GM21723 (cell line): ENCODE results near the gene DYNLRB1.

ENCODE experiments used
- ATAC-seq: cut with Tn5 transposase; IDR thresholded peaks from one replicate; pipeline ENCODE4 v1.9.1; 2021; ENCODE audit warnings: mild to moderate bottlenecking, moderate library complexity; ENCODE audit not compliant: unreplicated experiment

DYNLRB1 gene

DNA sequence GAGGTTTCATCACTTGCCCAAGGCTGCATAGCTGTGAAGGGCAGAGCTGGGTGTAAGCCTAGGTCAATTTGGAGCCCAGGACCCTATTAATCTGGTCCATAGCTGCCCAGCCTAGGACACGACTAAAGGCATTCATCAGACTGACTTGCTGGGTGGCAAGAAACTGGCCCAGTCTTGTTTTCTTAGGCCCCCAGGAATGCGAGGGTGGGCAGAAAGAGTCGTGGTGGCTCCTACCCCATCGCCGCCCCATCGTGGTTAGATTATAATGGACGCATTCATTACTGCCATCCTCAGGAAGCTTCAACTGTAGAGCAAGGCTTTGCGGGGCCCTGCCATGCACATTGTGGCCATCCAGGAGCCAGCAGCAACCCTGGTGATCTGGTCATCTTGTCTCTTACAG is 16.1 kb downstream of the DYNLRB1 start:
- no peak for ATAC-seq

- ATAC-seq, result no peak
These were observed 16.5 kb downstream of the DYNLRB1 start for GRCh38 chr20:34532756-34533155.

DNA sequence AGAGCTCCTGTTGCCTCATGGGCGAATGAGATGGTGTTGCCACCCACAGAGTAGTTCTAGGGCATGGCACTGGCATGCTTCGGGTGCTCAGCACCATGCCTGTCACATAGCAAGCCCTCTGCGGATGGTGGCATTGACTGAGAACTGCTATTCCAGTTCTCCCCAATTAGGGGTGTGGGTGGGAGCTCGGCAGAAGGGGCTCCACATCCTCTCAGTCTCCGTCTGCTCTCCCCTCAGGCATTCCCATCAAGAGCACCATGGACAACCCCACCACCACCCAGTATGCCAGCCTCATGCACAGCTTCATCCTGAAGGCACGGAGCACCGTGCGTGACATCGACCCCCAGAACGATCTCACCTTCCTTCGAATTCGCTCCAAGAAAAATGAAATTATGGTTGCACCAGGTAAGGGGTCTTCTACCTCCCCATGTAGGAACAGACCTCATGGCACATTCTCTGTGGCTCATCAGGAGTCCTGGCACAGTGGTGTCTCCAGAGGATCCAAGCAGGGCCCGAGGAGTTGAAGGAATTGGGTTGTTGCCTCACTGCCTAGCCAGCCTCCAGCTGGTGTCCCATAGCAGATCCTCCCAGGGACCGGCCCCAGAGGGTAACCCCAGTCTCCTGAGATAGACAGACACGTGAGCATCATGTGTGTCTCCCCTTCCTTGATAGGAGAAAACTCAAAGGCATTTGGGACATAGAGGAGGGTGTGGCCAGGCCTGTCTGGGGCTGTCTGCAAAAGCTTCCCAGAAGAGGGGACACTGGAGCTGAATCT is 18.4 kb downstream of the DYNLRB1 start:
- no peak for ATAC-seq

DNA sequence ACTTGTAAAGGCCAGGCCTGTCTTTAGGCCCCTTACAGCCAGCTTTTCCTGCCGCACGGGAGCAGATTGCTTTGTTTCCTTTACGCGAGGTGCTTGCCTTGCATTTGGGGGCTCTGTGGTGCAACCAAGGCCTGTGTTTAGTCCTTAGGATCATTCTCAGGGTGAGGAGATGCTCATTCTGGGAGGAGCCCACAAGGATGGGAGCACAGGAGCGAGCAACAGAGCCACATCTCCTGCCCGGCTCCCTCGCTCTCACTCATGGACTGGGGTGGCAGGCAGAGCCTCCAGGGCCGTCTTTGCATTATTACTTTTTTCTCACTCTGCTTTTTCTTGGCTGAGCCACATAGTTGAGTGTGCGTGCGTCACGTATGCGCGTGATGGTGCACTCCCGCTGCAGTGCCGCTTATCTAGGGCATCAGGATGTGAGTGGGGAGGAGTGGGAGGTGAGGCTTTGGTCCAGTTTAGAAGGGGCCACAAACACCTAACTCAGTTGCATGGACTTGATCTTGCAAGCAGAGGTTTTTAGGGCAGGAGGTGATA is 19.1 kb downstream of the DYNLRB1 start:
- ATAC-seq, result no peak

- no peak for ATAC-seq
These were observed 19.6 kb downstream of the DYNLRB1 start for GRCh38 chr20:34535857-34536256.

DNA sequence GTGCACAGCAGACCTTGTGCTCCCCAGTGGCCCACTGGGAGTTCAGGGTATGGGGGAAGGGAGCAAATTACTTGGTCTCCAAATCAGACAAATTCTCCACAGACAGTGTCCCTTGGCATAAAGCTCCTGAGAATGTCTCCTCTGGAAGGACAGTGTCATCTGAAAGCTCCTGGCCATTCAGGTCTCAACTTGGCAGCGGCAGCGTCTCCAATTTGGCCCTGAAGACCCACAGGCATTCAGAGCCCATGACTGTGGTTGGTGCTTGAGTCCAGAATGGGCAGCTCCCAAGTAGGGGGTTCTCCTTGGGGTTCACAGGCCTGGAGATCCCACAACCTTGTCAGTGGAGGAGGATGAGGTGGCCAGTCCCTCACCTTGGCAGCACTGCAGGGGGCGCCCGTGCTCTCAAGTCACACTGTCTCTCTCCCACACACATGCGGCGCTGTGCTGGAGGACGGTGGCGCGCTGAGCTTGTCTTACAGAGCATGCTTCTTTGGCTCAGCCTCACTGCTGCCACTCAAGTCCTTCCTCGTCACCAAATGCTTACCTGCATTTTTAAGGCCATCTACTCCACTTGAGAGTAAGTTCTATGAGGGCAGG is 20.7 kb downstream of the DYNLRB1 start:
- no peak for ATAC-seq

GRCh38 chr20:34537651-34538050 is 21.4 kb downstream of the DYNLRB1 start:
- no peak for ATAC-seq

- no peak for ATAC-seq
These were observed 22.5 kb downstream of the DYNLRB1 start for GRCh38 chr20:34538671-34539123.

DNA sequence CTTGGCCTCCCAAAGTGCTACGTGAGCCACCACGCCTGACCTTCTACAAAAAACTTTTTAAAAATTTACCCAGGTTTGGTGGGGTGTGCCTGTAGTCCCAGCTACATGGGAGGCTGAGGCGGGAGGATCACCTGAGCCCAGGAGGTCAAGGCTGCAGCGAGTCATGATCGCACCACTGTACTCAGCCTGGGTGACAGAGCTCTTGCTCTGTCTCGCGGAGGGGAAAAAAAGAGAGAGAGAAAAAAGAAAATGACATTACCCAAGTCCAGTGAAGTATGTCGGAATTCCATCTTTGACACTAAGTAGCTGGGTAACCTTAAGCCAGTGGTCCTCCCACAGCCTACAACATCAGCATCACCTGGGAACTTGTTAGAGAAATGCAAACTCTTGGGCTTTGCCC is 23.5 kb downstream of the DYNLRB1 start:
- ATAC-seq, result no peak

- ATAC-seq, result no peak
These were observed 24.5 kb downstream of the DYNLRB1 start for GRCh38 chr20:34540596-34541263.

DNA sequence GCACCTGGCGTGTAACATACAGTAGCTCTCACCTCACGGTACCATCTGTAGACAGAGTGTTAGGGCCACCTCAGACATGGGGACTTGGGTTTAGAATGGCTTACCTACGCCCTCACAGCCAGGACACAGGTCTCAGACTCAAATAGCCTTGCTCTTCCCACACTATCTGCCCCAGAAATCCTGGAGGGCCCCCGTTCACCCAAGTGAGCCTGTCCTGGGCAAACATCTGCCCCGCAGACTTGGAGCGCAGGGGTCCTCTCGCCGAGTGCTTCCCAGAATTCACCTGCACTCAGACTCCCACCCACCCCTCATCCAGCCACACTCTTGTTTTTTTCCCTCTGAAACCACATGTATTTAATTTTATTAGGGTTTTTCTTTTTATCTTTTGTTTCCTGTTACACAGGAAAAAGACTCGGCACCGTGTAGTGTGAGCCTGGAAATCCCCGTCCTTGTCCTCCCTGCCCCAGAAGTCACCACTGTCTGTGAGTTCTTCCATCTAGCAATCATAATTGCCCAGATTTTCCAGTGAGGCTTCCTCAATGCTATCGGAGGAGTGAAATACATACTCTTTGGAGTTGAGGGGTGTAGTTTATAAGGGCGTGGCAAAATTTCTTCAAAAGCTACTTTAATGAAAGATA is 25.2 kb downstream of the DYNLRB1 start:
- no peak for ATAC-seq

- no peak for ATAC-seq
These were observed 25.7 kb downstream of the DYNLRB1 start for GRCh38 chr20:34541917-34542316.

DNA sequence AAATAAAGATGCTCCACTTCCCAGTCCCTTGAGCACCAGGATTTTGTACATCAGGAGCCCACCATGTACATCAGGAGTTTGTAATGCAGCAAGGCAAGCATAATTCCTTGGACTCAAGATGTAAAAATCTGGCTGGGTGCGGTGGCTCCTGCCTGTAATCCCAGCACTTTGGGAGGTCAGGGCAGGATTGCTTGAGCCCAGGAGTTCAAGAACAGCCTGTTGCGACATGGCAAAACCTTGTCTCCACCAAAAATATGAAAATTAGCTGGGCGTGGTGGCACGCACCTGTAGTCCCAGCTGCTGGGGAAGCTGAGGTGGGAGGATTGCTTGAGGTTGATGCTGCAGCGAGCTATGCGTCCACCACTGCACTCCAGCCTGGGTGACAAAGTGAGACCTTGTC is 26.2 kb downstream of the DYNLRB1 start:
- ATAC-seq, result no peak

DNA sequence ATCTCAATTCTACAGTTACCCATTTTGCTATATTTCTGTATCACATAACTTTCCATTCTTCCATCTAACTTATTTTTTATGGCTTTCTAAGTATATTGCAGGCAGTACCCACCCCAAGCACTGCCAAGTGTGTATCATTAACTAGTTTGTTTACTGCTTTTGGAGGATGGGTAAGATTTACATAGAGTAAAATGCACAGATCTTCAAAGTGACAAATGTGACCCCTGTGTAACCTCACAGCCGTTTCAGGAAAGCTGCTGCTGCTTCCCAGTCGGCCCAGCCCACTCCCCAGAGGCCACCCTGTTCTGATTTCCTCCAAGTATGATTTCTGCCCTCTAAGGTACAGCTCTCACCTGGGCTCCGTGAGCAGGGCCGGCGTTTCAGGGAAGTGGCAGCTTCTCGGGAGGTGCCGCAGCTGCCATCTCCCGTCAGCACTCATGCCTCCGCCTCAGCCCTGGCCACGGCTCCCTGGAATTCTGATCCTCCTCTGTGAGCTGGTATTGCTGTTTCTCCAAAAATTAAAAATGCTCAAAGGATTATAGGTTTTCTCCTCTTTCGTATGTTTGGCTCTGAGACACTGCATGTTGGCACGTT is 27.3 kb downstream of the DYNLRB1 start:
- ATAC-seq, result no peak

- no peak for ATAC-seq
These were observed 28.0 kb downstream of the DYNLRB1 start for GRCh38 chr20:34544109-34544796.

- no peak for ATAC-seq
These were observed 30.5 kb downstream of the DYNLRB1 start for GRCh38 chr20:34546751-34547181.

DNA sequence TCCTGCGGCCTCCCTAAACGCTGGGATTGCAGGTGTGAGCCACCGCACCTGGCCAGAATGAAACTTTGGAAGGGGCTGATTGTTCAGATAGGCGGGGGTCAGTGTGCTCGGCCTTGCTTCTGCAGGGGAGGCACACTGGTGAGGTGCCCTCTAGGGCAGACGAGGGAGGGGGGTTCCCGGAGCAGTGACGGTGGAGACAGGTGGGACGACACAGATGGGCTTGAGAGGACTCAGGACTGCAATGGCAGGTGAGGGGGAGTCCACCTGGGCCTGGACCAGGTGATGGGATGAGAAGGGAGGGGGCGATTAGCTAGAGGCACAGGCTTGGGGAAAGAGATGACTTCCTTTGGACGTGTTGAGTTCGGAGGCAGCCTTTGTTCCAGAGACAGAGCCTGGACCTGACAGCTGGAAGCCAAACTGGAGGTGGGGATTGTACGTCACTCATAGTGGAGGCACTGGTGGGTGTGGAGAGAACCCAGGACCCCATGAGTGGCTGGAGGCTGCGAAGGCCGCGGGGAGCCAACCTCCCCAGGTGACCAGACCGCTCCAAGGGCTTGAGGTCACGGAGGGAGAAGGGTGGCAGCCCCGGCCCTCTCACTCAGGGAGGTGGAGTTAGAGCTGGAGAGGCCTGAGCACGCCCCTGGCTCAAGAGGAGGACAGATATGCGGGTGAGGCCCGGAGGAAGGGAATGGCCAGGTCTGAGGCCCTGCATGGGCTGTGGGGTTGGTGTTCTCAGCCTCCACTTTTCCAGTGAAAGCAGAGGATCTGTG is 31.8 kb downstream of the DYNLRB1 start:
- ATAC-seq, result no peak

DNA sequence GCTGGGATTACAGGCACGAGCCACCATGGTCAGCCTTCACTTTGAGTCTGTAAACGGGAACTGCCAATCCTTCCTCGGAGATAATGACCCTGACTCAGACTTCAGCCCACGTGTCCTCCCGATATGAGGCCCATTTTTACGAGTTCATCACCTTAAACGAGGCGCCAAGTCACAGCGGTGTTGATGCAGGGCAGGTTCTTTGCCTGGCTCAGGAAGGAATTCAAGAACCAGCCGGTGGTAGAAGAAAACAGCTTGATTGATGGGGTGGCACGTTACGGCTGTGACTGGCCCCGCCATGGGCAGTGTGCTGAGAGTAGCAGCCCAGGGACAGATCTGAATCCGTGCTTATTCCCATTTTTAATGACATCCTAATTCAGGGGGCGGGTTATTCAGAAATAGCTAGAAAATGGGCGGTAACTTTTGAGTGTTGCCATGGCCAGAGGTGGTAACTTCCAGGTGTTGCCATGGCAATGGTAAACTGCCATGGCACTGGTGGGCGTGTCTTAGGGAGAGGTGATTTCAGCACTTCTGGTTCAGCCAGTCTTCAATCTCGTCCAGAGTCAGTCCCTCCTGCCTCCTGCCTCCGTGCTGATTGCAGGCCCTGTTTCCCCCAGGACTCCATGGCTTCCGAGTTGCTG is 33.2 kb downstream of the DYNLRB1 start:
- ATAC-seq, result no peak

DNA sequence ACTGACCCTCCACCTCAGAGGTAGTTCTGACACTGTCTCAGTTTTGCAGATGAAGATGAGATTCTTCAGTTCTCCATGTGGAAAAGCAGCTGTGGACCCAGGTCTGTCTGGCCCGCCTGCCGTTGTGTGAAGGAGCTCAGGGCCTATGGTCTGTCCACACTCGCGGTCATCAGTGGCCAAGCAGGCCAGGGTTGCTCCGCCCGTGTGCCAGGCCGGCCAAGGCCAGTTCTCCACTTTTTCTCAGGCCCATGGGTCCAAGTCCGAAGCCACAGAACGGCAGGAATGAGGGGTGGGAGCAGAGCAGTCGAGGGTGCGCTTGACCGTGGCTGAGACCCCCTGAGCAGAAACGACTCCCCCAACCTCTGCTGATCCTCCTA is 33.7 kb downstream of the DYNLRB1 start:
- ATAC-seq, result no peak
